ENCODE data around the gene THRB. TPM values are rescaled to one million over a fixed set of nuclear protein-coding genes. Genes with fewer than 3 reads are reported as not detected.

Gene THRB
- total RNA-seq, 1 experiment from 2014 or later = 13.5 TPM

- no peaks in the 10 kb centered on the region for H3K9me3 Mint-ChIP-seq (ENCODE audit: low read depth, unreplicated experiment)
- no peaks in the 10 kb centered on the region for H3K36me3 Mint-ChIP-seq (ENCODE audit: insufficient read depth, unreplicated experiment)
- TF ChIP-seq CTCF (IDR thresholded peaks at IDR 0.05; ENCODE audit: unreplicated experiment) = no peak
- no peak for DNase-seq
- BruUV-seq (replicated peaks) = no TSS peak
- intact Hi-C loops (cut with micrococcal nuclease; ENCODE audit: unreplicated experiment) = no loop called here
- no peak overlapping the region for H3K4me3 Mint-ChIP-seq (ENCODE audit: low read depth, unreplicated experiment)
- H3K4me1 Mint-ChIP-seq (ENCODE audit: low read depth, unreplicated experiment) = no peaks in the 10 kb centered on the region
- CTCF ChIA-PET = no interaction called here
- H3K27ac Mint-ChIP-seq (ENCODE audit: unreplicated experiment) = no peak overlapping the region
- no peaks in the 10 kb centered on the region for H3K27me3 Mint-ChIP-seq (ENCODE audit: unreplicated experiment)
These were observed 241.3 kb downstream of the THRB start for GRCh38 chr3:24253336-24253735.

GRCh38 chr3:24249523-24249922 is 245.1 kb downstream of the THRB start:
- CTCF ChIA-PET = no interaction called here
- Mint-ChIP-seq H3K4me3 (ENCODE audit: low read depth, unreplicated experiment) (no peak overlapping the region), H3K9me3 (ENCODE audit: low read depth, unreplicated experiment) (no peaks in the 10 kb centered on the region), H3K27ac (ENCODE audit: unreplicated experiment) (no peak overlapping the region), H3K36me3 (ENCODE audit: insufficient read depth, unreplicated experiment) (no peaks in the 10 kb centered on the region), H3K4me1 (ENCODE audit: low read depth, unreplicated experiment) (no peaks in the 10 kb centered on the region), H3K27me3 (ENCODE audit: unreplicated experiment) (no peaks in the 10 kb centered on the region)
- TF ChIP-seq CTCF (IDR thresholded peaks at IDR 0.05; ENCODE audit: unreplicated experiment) = no peak
- BruUV-seq (replicated peaks) = no TSS peak
- no peak for DNase-seq
- intact Hi-C loops (cut with micrococcal nuclease; ENCODE audit: unreplicated experiment) = no loop called here

- DNase-seq = no peak
- BruUV-seq (replicated peaks) = no TSS peak
- Mint-ChIP-seq H3K27me3 (ENCODE audit: unreplicated experiment) (no peaks in the 10 kb centered on the region), H3K27ac (ENCODE audit: unreplicated experiment) (no peak overlapping the region), H3K4me1 (ENCODE audit: low read depth, unreplicated experiment) (no peaks in the 10 kb centered on the region), H3K36me3 (ENCODE audit: insufficient read depth, unreplicated experiment) (peaks cover 3% of the 10 kb centered on the region), H3K4me3 (ENCODE audit: low read depth, unreplicated experiment) (no peak overlapping the region), H3K9me3 (ENCODE audit: low read depth, unreplicated experiment) (no peaks in the 10 kb centered on the region)
- no peak for TF ChIP-seq CTCF (IDR thresholded peaks at IDR 0.05; ENCODE audit: unreplicated experiment)
- CTCF ChIA-PET = no interaction called here
- intact Hi-C loops (cut with micrococcal nuclease; ENCODE audit: unreplicated experiment) = no loop called here
These were observed 249.6 kb downstream of the THRB start for GRCh38 chr3:24245056-24245455.

- Mint-ChIP-seq H3K9me3 (ENCODE audit: low read depth, unreplicated experiment) (no peaks in the 10 kb centered on the region), H3K4me3 (ENCODE audit: low read depth, unreplicated experiment) (no peak overlapping the region), H3K27ac (ENCODE audit: unreplicated experiment) (no peak overlapping the region), H3K4me1 (ENCODE audit: low read depth, unreplicated experiment) (no peaks in the 10 kb centered on the region), H3K36me3 (ENCODE audit: insufficient read depth, unreplicated experiment) (peaks cover 3% of the 10 kb centered on the region), H3K27me3 (ENCODE audit: unreplicated experiment) (no peaks in the 10 kb centered on the region)
- CTCF ChIA-PET = no interaction called here
- intact Hi-C loops (cut with micrococcal nuclease; ENCODE audit: unreplicated experiment) = no loop called here
- no peak for TF ChIP-seq CTCF (IDR thresholded peaks at IDR 0.05; ENCODE audit: unreplicated experiment)
- no TSS peak for BruUV-seq (replicated peaks)
- DNase-seq = no peak
These were observed 250.2 kb downstream of the THRB start for GRCh38 chr3:24244491-24244890.

Measured in Calu3 (cell line).